Loucy (cell line): ENCODE data around the gene NUP188.

ENCODE experiments used
- EZH2phosphoT487 ChIP-seq: fragments of 200-600 bp; IDR thresholded peaks from 2 replicates; pipeline ENCODE4 v1.6.1; 2018; ENCODE audit warnings: antibody characterized with exemption, mild to moderate bottlenecking, moderate library complexity, borderline replicate concordance
- TF ChIP-seq, protein P1 (sequence below): fragments of 200-600 bp; sonication (generic); conservative IDR thresholded peaks from 2 replicates; pipeline ENCODE4 v1.5.1; 2014; ENCODE audit warnings: mild to moderate bottlenecking, antibody characterized with exemption, low read length

DNA sequence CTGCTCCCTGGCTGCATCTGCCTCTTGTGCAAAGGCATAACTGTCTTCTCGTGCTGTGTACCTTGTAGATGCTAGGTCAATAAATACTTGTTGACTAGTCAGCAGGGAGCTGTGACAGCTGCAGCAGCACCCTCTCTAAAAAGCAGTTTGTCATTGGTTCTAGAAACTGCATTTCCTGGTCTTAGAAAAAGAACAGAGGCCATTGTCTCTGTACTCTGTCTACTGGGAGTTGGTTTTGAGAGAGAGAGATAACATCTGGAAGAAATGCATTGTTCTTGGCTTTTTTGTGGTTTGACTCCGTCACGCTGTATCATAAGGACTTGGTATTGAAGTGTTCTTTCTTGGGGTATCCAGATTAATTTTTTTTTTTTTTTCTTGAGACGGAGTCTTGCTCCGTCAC is 48.3 kb downstream of the NUP188 start:
- TF ChIP-seq, protein P1, sequence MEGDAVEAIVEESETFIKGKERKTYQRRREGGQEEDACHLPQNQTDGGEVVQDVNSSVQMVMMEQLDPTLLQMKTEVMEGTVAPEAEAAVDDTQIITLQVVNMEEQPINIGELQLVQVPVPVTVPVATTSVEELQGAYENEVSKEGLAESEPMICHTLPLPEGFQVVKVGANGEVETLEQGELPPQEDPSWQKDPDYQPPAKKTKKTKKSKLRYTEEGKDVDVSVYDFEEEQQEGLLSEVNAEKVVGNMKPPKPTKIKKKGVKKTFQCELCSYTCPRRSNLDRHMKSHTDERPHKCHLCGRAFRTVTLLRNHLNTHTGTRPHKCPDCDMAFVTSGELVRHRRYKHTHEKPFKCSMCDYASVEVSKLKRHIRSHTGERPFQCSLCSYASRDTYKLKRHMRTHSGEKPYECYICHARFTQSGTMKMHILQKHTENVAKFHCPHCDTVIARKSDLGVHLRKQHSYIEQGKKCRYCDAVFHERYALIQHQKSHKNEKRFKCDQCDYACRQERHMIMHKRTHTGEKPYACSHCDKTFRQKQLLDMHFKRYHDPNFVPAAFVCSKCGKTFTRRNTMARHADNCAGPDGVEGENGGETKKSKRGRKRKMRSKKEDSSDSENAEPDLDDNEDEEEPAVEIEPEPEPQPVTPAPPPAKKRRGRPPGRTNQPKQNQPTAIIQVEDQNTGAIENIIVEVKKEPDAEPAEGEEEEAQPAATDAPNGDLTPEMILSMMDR: no peak
- TF ChIP-seq EZH2phosphoT487: no peak
